OCI-LY3 (cell line): ENCODE measurements around the gene PCYT2.

ENCODE experiments used
- CTCF ChIP-seq: fragments of 200-600, 300-600 bp; sonication (generic); IDR thresholded peaks from 2 replicates; pipeline ENCODE4 v1.5.1; 2014; ENCODE audit warnings: antibody characterized with exemption, low read length, low read depth
- EZH2phosphoT487 ChIP-seq: fragments of 200-600 bp; shearing (Covaris generic); IDR thresholded peaks from 2 replicates; pipeline ENCODE4 v1.6.1; 2018; ENCODE audit warnings: antibody characterized with exemption, mixed run types, low read depth

GRCh38 chr17:81951785-81952684, 40.8 kb upstream of the PCYT2 start:
- TF ChIP-seq CTCF (no peak), EZH2phosphoT487 (no peak)
